Measurements from ENCODE around the gene HDLBP.

DNA sequence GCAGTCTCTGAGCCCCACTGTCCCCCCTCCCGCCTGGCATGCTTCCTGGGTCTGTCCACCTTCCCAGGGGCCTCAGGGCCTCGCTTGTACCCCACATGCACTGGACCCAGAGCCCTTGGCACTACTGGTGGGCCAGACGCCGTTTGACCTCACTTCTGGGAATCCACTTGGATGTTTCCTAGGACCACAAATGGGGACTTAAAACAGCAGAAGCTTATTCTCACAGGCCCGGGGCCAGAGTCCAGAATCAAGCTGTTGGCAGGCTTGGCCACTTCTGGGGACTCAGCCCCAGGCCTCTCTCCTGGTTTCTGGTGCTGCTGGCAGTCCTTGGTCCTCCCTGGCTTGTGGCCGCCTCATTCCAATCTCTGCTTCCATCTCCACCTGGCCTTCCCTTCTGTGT, 107.4 kb downstream of the HDLBP start:
- TF ChIP-seq GABPA (IDR thresholded peaks at IDR 0.05; ENCODE audit: low read depth) (no peak), SPI1 (IDR thresholded peaks at IDR 0.05; ENCODE audit: borderline replicate concordance, low read depth) (no peak), POLR2AphosphoS5 (IDR thresholded peaks at IDR 0.05; ENCODE audit: low read depth) (no peak)
- TF ChIP-seq, protein P1, sequence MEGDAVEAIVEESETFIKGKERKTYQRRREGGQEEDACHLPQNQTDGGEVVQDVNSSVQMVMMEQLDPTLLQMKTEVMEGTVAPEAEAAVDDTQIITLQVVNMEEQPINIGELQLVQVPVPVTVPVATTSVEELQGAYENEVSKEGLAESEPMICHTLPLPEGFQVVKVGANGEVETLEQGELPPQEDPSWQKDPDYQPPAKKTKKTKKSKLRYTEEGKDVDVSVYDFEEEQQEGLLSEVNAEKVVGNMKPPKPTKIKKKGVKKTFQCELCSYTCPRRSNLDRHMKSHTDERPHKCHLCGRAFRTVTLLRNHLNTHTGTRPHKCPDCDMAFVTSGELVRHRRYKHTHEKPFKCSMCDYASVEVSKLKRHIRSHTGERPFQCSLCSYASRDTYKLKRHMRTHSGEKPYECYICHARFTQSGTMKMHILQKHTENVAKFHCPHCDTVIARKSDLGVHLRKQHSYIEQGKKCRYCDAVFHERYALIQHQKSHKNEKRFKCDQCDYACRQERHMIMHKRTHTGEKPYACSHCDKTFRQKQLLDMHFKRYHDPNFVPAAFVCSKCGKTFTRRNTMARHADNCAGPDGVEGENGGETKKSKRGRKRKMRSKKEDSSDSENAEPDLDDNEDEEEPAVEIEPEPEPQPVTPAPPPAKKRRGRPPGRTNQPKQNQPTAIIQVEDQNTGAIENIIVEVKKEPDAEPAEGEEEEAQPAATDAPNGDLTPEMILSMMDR (IDR thresholded peaks at IDR 0.05; ENCODE audit: insufficient read depth, low read length), result no peak

All from HL-60 (cell line).